ENCODE measurements around the gene SMIM45.

DNA sequence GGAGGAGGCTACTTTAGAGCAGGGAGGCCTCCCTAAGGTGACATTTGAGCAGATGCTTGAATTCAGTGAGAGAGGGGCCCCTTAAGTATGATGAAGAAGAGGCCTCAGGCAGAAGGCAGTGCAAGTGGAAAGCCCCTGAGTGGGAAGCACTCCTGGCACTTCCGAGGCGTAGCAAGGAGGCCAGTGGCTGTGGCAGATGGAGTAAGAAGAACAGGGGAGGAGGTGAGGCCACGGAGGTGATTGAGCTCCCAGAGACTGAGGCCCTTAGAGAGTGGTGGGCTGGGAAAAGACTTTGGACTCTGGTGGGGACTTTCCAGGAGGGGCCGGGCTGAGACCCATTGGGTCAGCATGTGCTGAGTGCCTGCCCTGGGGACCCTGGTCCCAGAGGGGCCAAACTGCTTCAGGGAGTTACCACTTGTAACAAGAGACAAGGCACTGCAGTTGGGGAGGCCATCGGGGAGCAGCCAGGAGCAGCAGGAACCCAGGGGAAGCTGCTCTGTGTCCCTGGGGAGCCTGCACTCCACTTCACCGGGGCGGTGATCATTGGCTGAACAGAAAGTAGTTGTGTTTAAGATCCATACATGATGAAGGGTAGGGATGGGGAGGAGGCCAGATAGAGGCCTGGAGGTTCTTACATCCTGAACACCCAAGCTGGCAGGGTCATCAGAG is 2.5 kb upstream of the SMIM45 start:
- TF ChIP-seq, protein P1, sequence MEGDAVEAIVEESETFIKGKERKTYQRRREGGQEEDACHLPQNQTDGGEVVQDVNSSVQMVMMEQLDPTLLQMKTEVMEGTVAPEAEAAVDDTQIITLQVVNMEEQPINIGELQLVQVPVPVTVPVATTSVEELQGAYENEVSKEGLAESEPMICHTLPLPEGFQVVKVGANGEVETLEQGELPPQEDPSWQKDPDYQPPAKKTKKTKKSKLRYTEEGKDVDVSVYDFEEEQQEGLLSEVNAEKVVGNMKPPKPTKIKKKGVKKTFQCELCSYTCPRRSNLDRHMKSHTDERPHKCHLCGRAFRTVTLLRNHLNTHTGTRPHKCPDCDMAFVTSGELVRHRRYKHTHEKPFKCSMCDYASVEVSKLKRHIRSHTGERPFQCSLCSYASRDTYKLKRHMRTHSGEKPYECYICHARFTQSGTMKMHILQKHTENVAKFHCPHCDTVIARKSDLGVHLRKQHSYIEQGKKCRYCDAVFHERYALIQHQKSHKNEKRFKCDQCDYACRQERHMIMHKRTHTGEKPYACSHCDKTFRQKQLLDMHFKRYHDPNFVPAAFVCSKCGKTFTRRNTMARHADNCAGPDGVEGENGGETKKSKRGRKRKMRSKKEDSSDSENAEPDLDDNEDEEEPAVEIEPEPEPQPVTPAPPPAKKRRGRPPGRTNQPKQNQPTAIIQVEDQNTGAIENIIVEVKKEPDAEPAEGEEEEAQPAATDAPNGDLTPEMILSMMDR (IDR thresholded peaks at IDR 0.05; ENCODE audit: extremely low read depth in 1 of 2, insufficient read depth in 1 of 2, low read depth in 1 of 2, low read length in 2 of 2), result no peak
- TF ChIP-seq EZH2 (IDR thresholded peaks at IDR 0.05; ENCODE audit: borderline replicate concordance, low read depth, low read length, severe bottlenecking), result no peak
- TF ChIP-seq POLR2A (IDR thresholded peaks at IDR 0.05; ENCODE audit: low read depth, low read length), result no peak
- TF ChIP-seq, protein P2, sequence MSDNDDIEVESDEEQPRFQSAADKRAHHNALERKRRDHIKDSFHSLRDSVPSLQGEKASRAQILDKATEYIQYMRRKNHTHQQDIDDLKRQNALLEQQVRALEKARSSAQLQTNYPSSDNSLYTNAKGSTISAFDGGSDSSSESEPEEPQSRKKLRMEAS (IDR thresholded peaks at IDR 0.05; ENCODE audit: insufficient read depth, insufficient read length), result no peak
- TF ChIP-seq POLR2AphosphoS5 (IDR thresholded peaks at IDR 0.05; ENCODE audit: insufficient read depth, low read depth, low read length), result no peak
- no peak for TF ChIP-seq MYC (IDR thresholded peaks at IDR 0.05; ENCODE audit: low read depth, low read length)
- no peak for TF ChIP-seq GATA2 (IDR thresholded peaks at IDR 0.05; ENCODE audit: insufficient read depth, insufficient read length, low read depth, low read length)
- TF ChIP-seq FOS (IDR thresholded peaks at IDR 0.05; ENCODE audit: borderline replicate concordance, insufficient read depth, low read length), result no peak
- no peak for TF ChIP-seq JUN (IDR thresholded peaks at IDR 0.05; ENCODE audit: borderline replicate concordance, insufficient read depth, insufficient read length, low read depth)

Data from endothelial cell of umbilical vein (primary cell).